SK-N-SH treated with all-trans-retinoic acid at 6 μM for 48 hours (cell line): ENCODE measurements around the gene YTHDF2.
"Not testable (repeated sequence)": the region's sequence is repeated elsewhere in the genome, so short reads cannot be mapped to it uniquely, and the experiment has no call there.

Experiments
- ARNTL ChIP-seq: fragments of 450-650 bp; formaldehyde crosslinking; IDR thresholded peaks from 2 replicates; pipeline ENCODE4 v1.5.0; 2020; ENCODE audit warnings: low read depth, mild to moderate bottlenecking, moderate library complexity, borderline replicate concordance
- RARB ChIP-seq: fragments of 250-450 bp; sonication (Bioruptor Pico); IDR thresholded peaks from 2 replicates; pipeline ENCODE4 v1.8.0; 2021; ENCODE audit warnings: mild to moderate bottlenecking, moderate library complexity
- TF ChIP-seq, protein P1 (sequence below): fragments of 250-450 bp; sonication (Bioruptor Pico); IDR thresholded peaks from 2 replicates; pipeline ENCODE4 v1.8.0; 2020; ENCODE audit warnings: mild to moderate bottlenecking, moderate library complexity, borderline replicate concordance

DNA sequence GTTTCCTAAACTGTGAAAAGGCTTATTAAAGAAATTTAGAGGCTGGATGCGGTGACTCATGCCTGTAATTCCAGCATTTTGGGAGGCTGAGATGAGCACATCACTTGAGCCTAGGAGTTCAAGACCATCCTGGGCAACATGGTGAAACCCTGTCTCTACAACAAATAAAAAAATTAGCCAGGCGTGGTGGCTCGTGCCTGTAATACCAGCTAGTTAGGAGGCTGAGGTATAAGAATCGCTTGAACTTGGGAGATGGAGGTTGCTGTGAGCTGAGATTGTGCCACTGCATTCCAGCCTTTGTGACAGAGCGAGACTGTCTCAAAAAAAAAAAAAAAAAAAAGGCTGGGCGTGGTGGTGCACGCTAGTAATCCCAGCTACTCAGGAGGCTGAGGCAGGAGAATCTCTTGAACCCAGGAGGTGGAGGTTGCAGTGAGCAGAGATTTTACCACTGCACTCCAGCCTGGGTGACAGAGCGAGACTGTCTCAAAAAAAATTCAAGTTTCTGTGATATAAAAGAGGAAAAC is 14.1 kb downstream of the YTHDF2 start:
- not testable (repeated sequence) for TF ChIP-seq ARNTL, RARB (CRISPR knock-in tag)
- TF ChIP-seq, protein P1, sequence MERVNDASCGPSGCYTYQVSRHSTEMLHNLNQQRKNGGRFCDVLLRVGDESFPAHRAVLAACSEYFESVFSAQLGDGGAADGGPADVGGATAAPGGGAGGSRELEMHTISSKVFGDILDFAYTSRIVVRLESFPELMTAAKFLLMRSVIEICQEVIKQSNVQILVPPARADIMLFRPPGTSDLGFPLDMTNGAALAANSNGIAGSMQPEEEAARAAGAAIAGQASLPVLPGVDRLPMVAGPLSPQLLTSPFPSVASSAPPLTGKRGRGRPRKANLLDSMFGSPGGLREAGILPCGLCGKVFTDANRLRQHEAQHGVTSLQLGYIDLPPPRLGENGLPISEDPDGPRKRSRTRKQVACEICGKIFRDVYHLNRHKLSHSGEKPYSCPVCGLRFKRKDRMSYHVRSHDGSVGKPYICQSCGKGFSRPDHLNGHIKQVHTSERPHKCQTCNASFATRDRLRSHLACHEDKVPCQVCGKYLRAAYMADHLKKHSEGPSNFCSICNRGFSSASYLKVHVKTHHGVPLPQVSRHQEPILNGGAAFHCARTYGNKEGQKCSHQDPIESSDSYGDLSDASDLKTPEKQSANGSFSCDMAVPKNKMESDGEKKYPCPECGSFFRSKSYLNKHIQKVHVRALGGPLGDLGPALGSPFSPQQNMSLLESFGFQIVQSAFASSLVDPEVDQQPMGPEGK: not testable (repeated sequence)
